Measurements from ENCODE around the gene LHFPL6. TPM values are rescaled to one million over a fixed set of nuclear protein-coding genes. Genes with fewer than 3 reads are reported as not detected.

Gene LHFPL6
- total and polyA plus RNA-seq, 11 donors = 34.4 to 74.4 (median 53.2) TPM

- H3K36me3 ChIP-seq = peaks cover 0 to 8% (median 0%) of the 10 kb centered on the region in 9 donors
- DNase-seq (no peak), ATAC-seq (no peak)
- H3K4me1 ChIP-seq = peaks cover 0 to 50% (median 30%) of the 10 kb centered on the region in 12 donors
- peak overlapping the region; percentile 79 to 98 (median 90) for H3K4me3 ChIP-seq
- H3K27ac ChIP-seq = peak overlapping the region in 11 of 12 donors; percentile 88 to 99 (median 93)
- H3K27me3 ChIP-seq = peaks cover 0 to 15% (median 0%) of the 10 kb centered on the region in 9 donors
- WGBS, 4 donors = 43 to 58% (median 46%) methylated on average over 3 of the region's 3 CpGs
- no peak for TF ChIP-seq POLR2A (IDR thresholded peaks at IDR 0.05)
- intact Hi-C loops (cut with DNase I) = loop anchor here (1.0 to 10.0 kb wide), 16 partner anchors 74 to 454 kb away; no protein-coding TSS in a partner anchor
- H3K9me3 ChIP-seq = no peaks in the 10 kb centered on the region
Observed at GRCh38 chr13:39601636-39602035, 1.4 kb downstream of the LHFPL6 start.

GRCh38 chr13:39600766-39601165 lies 2.2 kb downstream of the LHFPL6 start:
- Histone ChIP-seq H3K27me3 (peaks cover 0 to 15% (median 0%) of the 10 kb centered on the region in 9 donors), H3K4me1 (peaks cover 0 to 58% (median 32%) of the 10 kb centered on the region in 12 donors), H3K4me3 (peak overlapping the region; percentile 79 to 98 (median 90)), H3K36me3 (peaks cover 0 to 10% (median 0%) of the 10 kb centered on the region in 9 donors), H3K9me3 (no peaks in the 10 kb centered on the region), H3K27ac (peak overlapping the region; percentile 17 to 99 (median 80))
- peak; percentile 60 to 77 (median 73) for ATAC-seq
- TF ChIP-seq CTCF (IDR thresholded peaks at IDR 0.05) = peak in 11 of 12 donors; percentile 21 to 72 (median 56)
- no peak for TF ChIP-seq POLR2A (IDR thresholded peaks at IDR 0.05)
- 28 to 46% (median 39%) methylated on average over 9 of the region's 9 CpGs for WGBS, 4 donors
- DNase-seq = peak; percentile 65 to 79 (median 72)
- intact Hi-C loops (cut with DNase I) = loop anchor here (2.0 to 10.0 kb wide), 13 partner anchors 73 to 453 kb away; no protein-coding TSS in a partner anchor

- Histone ChIP-seq H3K27me3 (peaks cover 0 to 15% (median 0%) of the 10 kb centered on the region in 9 donors), H3K4me1 (peaks cover 0 to 62% (median 35%) of the 10 kb centered on the region in 12 donors), H3K27ac (peak overlapping the region in 11 of 12 donors; percentile 27 to 99 (median 92)), H3K4me3 (peak overlapping the region; percentile 79 to 98 (median 90)), H3K9me3 (no peaks in the 10 kb centered on the region), H3K36me3 (peaks cover 0 to 17% (median 4%) of the 10 kb centered on the region in 9 donors)
- intact Hi-C loops (cut with DNase I) = loop anchor here (2.0 to 10.0 kb wide), 13 partner anchors 73 to 453 kb away; no protein-coding TSS in a partner anchor
- TF ChIP-seq CTCF (IDR thresholded peaks at IDR 0.05) = no peak
- no peak for ATAC-seq
- 13 to 16% (median 14%) methylated on average over 1 of the region's 1 CpG for WGBS, 4 donors
- DNase-seq = no peak
Observed at GRCh38 chr13:39599842-39600241, 3.2 kb downstream of the LHFPL6 start.

- TF ChIP-seq CTCF (IDR thresholded peaks at IDR 0.05) (no peak), POLR2A (IDR thresholded peaks at IDR 0.05) (no peak)
- H3K27ac ChIP-seq = peak overlapping the region in 10 of 12 donors; percentile 0 to 99 (median 80)
- H3K27me3 ChIP-seq = peaks cover 0 to 15% (median 0%) of the 10 kb centered on the region in 9 donors
- DNase-seq (no peak), ATAC-seq (no peak)
- WGBS, 4 donors = 0 to 4% (median 1%) methylated on average over 1 of the region's 1 CpG
- H3K4me3 ChIP-seq = peak overlapping the region; percentile 79 to 98 (median 90)
- peaks cover 0 to 6% (median 0%) of the 10 kb centered on the region in 12 donors for H3K9me3 ChIP-seq
- intact Hi-C loops (cut with DNase I) = loop anchor here in 1 of 10 donors (5.0 kb wide), 1 partner anchor 77 kb away; no protein-coding TSS in a partner anchor
- H3K36me3 ChIP-seq = peaks cover 0 to 17% (median 4%) of the 10 kb centered on the region in 9 donors
- peaks cover 0 to 58% (median 35%) of the 10 kb centered on the region in 12 donors for H3K4me1 ChIP-seq
Observed at GRCh38 chr13:39599012-39599411, 4.0 kb downstream of the LHFPL6 start.
